Adrenal gland (tissue), 5 donors: ENCODE measurements around the gene PPP5C.

Experiments
- CTCF ChIP-seq, 6 experiments: fragments of 450-650 bp in 4 of 6; fragments of 200-600 bp in 2 of 6; sonication (generic) in 1 of 6; IDR thresholded peaks; 1 replicate in 5 of 6; 2 replicates in 1 of 6; pipeline versions ENCODE4 v1.5.1 to v1.8.0; 2016 to 2021; ENCODE audit warnings: antibody characterized with exemption in 6 of 6, mild to moderate bottlenecking in 2 of 6, moderate library complexity in 1 of 6
- POLR2A ChIP-seq, 2 donors: fragments of 450-650 bp; IDR thresholded peaks; one replicate each; pipeline ENCODE4 v1.6.1; 2017; ENCODE audit warnings: antibody characterized with exemption in 2 of 2, mild to moderate bottlenecking in 2 of 2, moderate library complexity in 1 of 2
- donor health status: DM: no; HTN: no; CAD: no.

GRCh38 chr19:46404055-46404752, 57.3 kb downstream of the PPP5C start:
- TF ChIP-seq POLR2A (IDR thresholded peaks at IDR 0.05) = no peak
- no peak for TF ChIP-seq CTCF (IDR thresholded peaks at IDR 0.05)
